Hypothalamus (tissue), 51 donors: ENCODE results near the gene TP53INP2.
"Not testable (repeated sequence)": the region's sequence is repeated elsewhere in the genome, so short reads cannot be mapped to it uniquely, and the experiment has no call there.

Experiments used
- DNase-seq, 51 donors: peaks; one replicate each; lab custom pipeline; 2025; lab: John Stamatoyannopoulos, UW

The TP53INP2 gene

GRCh38 chr20:34719242-34720017, 15.3 kb downstream of the TP53INP2 start:
- not testable (repeated sequence) for DNase-seq

GRCh38 chr20:34720266-34720665, 16.1 kb downstream of the TP53INP2 start:
- peak in 3 of 51 donors; percentile 10 to 32 (median 11) for DNase-seq

GRCh38 chr20:34722560-34722959, 18.4 kb downstream of the TP53INP2 start:
- DNase-seq, result not testable (repeated sequence)

DNA sequence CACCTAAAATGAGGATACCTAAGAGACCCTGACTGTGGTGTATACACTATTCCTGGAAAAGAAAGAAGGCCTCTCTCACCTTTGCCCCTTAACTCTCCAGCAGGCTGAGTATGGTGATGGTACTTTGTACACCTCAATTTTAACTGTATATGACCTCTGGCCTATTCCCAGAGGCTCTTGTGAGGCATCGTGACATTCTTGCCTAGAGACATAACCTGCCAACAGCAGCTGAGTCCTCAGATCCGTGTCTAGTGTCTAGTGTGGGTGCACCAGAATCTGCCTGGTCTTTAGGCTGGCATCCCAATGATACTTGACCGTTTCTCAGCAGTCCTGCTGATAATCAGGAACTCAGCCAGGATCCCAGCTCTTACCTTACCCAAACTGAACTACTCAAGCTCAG, 20.0 kb downstream of the TP53INP2 start:
- no peak for DNase-seq

DNA sequence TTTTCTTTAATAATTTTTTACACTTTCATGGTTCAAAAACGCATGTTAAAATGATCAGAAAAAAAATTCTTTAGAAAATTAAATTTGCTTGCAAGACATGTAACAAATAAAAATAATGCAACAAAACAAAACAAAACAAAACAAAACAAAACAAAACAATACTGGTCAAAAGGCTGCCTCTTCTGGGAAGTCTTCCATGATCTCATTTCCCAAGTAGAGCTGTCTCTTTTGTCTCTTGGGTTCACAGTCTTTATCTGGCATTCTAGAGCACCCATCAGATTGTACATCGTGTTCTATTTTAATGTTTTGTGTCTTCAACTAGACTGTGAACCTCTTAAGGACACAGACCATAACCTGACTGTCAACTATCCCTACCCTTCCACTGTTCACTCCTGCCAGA, 25.3 kb downstream of the TP53INP2 start:
- DNase-seq, result no peak

DNA sequence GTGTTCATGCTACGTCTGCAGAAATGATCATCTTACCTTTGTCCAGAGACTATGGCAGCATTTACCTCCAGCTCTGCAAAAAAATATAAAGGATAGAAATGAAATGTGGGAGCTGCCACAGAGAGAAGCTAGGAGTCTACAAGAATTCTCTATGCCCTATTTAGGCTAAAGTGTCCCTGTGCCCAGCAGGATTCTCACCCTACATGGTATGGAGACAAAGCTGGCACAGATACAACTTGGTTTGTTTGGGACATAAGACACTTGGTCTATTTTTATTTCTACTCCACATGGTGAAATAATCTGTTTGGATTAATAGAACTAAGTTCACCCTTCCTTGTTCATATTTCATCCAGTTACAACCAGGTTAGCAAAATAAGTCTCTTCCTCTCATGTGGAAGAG, 28.4 kb downstream of the TP53INP2 start:
- no peak for DNase-seq

GRCh38 chr20:34736106-34736735, 32.1 kb downstream of the TP53INP2 start:
- DNase-seq, result no peak

GRCh38 chr20:34743039-34743438, 38.9 kb downstream of the TP53INP2 start:
- no peak for DNase-seq

DNA sequence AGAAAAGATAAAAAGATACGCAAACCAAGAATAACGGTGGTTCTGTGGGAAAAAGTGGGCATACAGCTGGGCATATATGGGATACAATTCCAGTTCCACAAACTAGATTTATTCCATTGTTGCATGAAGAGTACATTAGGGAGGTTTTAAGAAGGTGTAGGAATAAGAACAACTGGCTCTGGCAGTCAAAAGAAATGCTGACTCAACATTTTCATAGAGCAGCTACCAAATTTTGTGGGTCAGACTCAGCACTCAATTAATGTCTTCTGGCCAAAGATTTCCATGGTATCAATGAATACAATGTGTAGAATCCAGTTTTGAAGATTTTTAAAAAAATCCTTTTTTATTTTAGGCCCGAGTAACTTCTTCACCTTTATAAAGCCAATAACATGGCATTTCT, 40.2 kb downstream of the TP53INP2 start:
- DNase-seq, result no peak

DNA sequence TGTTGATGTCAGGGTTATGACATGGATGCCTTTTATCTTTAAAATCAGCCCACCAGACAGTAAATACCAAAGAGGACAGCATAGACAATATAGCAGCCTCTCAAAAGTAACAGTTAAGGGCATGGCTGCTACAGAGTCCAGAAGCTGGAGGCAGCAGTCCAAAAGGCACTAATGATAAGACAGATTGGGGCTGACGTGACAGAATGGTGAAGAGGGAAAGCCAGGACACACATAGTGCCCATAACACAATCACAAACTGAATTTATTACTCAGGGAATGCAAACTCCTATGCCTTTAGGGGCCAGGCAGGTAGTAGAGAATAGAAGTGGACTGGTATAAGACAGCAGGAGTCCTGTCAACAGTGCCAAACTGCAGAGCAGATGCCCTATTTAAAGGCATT, 40.7 kb downstream of the TP53INP2 start:
- DNase-seq, result no peak

DNA sequence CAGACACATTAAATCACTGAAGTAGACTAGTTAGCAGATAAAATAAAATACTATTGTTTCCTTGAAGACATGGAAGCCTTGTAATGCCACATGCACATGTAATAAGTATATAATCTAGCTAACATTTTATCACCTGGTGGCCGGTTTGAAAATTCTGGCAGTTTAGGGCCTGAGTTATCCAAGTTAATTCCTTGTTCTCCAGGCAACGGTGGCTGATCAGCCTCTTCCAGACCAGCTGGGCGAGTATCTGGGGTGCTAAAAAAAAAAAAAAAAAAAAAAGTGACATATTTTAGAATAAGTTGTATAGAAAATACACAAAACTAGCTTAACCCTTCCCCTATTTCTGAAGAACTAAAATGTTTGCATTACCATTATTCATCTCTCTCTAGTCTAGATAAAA, 42.5 kb downstream of the TP53INP2 start:
- DNase-seq, result no peak

- no peak for DNase-seq
These were observed 43.3 kb downstream of the TP53INP2 start for GRCh38 chr20:34747479-34747878.

DNA sequence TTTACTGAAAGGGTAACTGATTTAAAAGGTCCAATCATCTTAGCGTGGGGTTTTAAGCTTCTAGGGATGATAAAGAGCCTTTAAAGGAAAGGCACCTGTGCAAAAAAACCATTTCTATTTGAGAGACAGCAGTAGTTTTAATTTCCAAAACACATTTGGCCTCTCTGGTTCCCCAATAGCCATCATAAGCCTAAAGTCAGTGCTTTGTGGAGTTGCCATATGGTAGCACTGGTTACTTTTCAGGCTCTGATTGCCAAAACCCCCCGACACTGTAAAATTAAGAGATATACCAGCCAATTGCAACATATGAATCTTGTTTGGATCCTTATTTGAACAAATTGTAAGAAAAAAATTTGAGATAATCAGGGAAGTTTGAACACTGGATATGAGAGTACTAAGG, 44.6 kb downstream of the TP53INP2 start:
- no peak for DNase-seq

DNA sequence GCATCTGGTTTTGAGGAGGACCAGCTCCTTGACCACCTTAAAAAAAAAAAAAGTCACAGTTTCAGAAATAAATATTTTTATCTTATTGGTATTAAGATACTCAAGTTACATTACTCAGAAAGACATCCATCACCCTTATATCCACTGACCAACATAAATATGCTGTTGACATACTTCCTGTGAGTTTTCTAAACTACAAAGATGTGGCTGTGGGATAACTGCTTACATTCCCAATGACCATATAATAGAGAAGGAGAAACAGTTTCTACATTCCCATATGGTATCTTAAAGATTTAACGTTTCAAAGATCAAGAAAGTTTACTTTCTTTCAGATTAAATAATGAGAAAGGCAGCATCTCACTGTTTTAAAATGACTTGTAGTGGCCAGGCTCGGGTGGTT, 46.3 kb downstream of the TP53INP2 start:
- no peak for DNase-seq

- DNase-seq, result no peak
These were observed 47.3 kb downstream of the TP53INP2 start for GRCh38 chr20:34751453-34751852.

- no peak for DNase-seq
These were observed 49.7 kb downstream of the TP53INP2 start for GRCh38 chr20:34753706-34754461.

DNA sequence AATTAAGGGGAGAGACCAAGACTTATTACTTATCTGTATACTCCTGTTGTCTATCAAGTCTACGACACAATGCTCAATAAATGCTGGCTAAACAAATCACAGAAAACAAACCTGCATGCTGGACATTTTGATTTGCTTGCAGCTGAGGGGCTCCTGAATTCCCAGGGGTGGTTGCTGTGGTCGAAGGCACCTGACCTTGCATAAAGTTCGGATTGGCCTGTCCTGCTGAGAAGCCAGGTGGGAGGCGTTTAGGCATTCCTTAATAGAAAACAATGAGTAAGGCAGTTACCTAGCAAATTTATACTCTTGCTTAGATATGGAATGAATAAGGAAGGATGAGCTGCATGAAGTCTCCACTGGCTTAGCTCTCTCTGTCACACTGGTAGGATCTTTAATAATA, 50.5 kb downstream of the TP53INP2 start:
- DNase-seq, result no peak

DNA sequence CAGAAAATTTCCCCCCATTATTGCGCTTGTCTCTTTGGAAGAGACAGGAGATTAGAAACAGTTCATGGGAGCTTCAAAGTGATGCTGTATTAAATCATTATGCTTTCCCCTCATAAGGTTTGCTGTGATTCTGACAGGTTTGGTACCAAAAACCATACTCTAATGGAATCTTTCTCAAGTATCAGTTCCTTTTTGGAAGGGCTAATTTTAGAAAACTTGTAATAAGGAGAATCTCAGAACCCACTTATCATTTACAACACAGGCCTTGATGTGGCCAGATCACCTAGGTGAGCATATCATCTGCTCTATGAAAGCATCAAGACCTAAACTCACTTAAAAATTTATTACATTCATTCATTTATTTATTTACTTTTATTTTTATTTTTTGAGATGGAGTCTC, 51.2 kb downstream of the TP53INP2 start:
- no peak for DNase-seq

GRCh38 chr20:34762031-34762555, 57.9 kb downstream of the TP53INP2 start:
- DNase-seq, result no peak
